Endothelial cell (in vitro differentiated cells): ENCODE results near the gene TRIM3. TPM values are rescaled to one million over a fixed set of nuclear protein-coding genes. Genes with fewer than 3 reads are reported as not detected.

Experiments
- DNase-seq: peaks from one replicate; pipeline ENCODE4 v3.0.0; 2021; ENCODE audit warnings: low spot score
- H3K27ac Mint-ChIP-seq: one replicate; pipeline ENCODE4 v1.8.0; 2021; ENCODE audit warnings: mixed read lengths, inconsistent platforms; ENCODE audit not compliant: unreplicated experiment
- H3K27me3 Mint-ChIP-seq: one replicate; pipeline ENCODE4 v1.8.0; 2021; ENCODE audit warnings: mild to moderate bottlenecking, moderate library complexity, mixed read lengths, inconsistent platforms; ENCODE audit not compliant: unreplicated experiment
- H3K36me3 Mint-ChIP-seq: one replicate; pipeline ENCODE4 v1.8.0; 2021; ENCODE audit warnings: mild to moderate bottlenecking, low read depth, mixed read lengths, inconsistent platforms; ENCODE audit not compliant: unreplicated experiment
- H3K4me1 Mint-ChIP-seq: one replicate; pipeline ENCODE4 v1.8.0; 2021; ENCODE audit warnings: mild to moderate bottlenecking, mixed read lengths, inconsistent platforms; ENCODE audit not compliant: unreplicated experiment
- H3K4me3 Mint-ChIP-seq: one replicate; pipeline ENCODE4 v1.8.0; 2021; ENCODE audit warnings: mild to moderate bottlenecking, mixed read lengths, inconsistent platforms; ENCODE audit not compliant: unreplicated experiment
- H3K9me3 Mint-ChIP-seq: one replicate; pipeline ENCODE4 v1.8.0; 2021; ENCODE audit warnings: mixed read lengths, inconsistent platforms; ENCODE audit not compliant: unreplicated experiment
- total RNA-seq: library from RNA; stranded (reverse); fragmentation: NEBNext Ultra II Directional; extraction: Animal tissue kit (Norgen Biotek cat#: 25700); gene quantifications from one replicate; pipeline ENCODE4 v1.2.1, GENCODE V29; 2021; ENCODE audit not compliant: unreplicated experiment
- TF ChIP-seq, protein P1 (sequence below): fragments of 200-600 bp; sonication (generic); IDR thresholded peaks from one replicate; pipeline ENCODE4 v1.5.0; 2021; ENCODE audit warnings: antibody characterized with exemption; ENCODE audit not compliant: unreplicated experiment

The TRIM3 gene
- total RNA-seq, 1 donor from 2014 or later, result 26.0 TPM

DNA sequence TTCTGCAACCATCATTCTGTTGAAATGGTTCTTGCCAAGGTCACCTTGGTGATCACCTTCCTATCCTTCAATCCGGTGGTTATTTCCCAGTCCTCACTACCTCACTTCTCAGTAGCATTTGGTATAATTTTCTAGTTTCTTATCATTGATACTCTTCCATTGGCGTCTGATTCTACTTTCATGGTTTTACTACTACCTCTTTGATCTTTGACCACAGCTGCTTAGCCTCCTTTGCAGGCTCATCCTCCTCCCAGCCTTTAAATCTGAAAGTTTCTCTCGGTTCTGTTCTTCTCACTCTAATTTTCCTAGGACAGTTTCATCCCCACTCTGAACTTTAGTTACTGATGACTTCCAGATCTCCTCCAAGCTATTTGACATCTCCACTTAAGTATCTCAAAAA lies 12.5 kb upstream of the TRIM3 start:
- H3K36me3 Mint-ChIP-seq, result peaks cover 13% of the 10 kb centered on the region
- TF ChIP-seq, protein P1, sequence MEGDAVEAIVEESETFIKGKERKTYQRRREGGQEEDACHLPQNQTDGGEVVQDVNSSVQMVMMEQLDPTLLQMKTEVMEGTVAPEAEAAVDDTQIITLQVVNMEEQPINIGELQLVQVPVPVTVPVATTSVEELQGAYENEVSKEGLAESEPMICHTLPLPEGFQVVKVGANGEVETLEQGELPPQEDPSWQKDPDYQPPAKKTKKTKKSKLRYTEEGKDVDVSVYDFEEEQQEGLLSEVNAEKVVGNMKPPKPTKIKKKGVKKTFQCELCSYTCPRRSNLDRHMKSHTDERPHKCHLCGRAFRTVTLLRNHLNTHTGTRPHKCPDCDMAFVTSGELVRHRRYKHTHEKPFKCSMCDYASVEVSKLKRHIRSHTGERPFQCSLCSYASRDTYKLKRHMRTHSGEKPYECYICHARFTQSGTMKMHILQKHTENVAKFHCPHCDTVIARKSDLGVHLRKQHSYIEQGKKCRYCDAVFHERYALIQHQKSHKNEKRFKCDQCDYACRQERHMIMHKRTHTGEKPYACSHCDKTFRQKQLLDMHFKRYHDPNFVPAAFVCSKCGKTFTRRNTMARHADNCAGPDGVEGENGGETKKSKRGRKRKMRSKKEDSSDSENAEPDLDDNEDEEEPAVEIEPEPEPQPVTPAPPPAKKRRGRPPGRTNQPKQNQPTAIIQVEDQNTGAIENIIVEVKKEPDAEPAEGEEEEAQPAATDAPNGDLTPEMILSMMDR, result no peak
- H3K9me3 Mint-ChIP-seq, result no peaks in the 10 kb centered on the region
- DNase-seq, result no peak
- peaks cover 14% of the 10 kb centered on the region for H3K4me1 Mint-ChIP-seq
- H3K4me3 Mint-ChIP-seq, result no peak overlapping the region
- H3K27me3 Mint-ChIP-seq, result no peaks in the 10 kb centered on the region
- H3K27ac Mint-ChIP-seq, result no peak overlapping the region

DNA sequence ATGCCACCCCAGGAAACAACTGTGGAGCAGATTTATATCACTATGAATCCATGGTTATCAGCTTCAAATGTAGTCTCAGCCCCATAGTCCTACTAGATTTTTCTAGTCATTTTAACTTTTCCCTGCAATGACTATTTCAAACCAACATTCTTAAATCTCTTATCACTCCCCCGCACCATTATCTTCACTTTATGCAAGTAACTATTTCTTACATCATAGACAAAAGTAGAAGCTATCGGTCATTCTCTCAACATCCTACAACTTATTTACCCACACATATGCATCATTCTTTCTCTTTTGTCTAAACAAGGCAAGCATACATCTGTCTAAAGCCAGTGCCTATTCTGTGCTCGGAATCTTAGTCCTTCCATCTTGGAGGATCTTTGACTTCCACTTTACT lies 11.9 kb upstream of the TRIM3 start:
- H3K4me3 Mint-ChIP-seq, result no peak overlapping the region
- DNase-seq, result no peak
- TF ChIP-seq, protein P1, result no peak
- peaks cover 2% of the 10 kb centered on the region for H3K27me3 Mint-ChIP-seq
- no peak overlapping the region for H3K27ac Mint-ChIP-seq
- H3K9me3 Mint-ChIP-seq, result no peaks in the 10 kb centered on the region
- H3K36me3 Mint-ChIP-seq, result peaks cover 13% of the 10 kb centered on the region
- peaks cover 17% of the 10 kb centered on the region for H3K4me1 Mint-ChIP-seq

DNA sequence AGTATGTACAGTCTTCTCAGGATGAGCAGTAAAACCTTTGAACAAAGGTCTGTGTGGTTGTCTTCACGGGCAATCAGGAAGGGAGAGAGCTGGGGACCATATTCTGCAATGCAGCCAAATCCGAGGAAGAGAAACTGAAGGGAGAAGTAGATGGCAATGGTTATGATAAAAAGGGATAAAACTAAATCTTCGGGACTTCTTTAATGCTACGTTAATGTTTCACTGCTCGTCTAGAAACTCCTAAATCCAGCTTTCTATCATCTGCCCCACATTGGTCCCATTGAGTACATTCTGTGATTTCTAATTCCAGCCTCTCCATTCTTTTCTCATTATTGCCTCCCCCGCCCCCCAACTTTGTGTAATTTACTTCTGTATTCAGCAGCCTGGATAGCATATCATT lies 9.3 kb upstream of the TRIM3 start:
- no peak for DNase-seq
- Mint-ChIP-seq H3K27me3 (peaks cover 6% of the 10 kb centered on the region), H3K4me1 (peaks cover 25% of the 10 kb centered on the region), H3K9me3 (no peaks in the 10 kb centered on the region), H3K36me3 (peaks cover 13% of the 10 kb centered on the region), H3K4me3 (peak overlapping the region; percentile 96), H3K27ac (peak overlapping the region; percentile 86)
- TF ChIP-seq, protein P1, result no peak

DNA sequence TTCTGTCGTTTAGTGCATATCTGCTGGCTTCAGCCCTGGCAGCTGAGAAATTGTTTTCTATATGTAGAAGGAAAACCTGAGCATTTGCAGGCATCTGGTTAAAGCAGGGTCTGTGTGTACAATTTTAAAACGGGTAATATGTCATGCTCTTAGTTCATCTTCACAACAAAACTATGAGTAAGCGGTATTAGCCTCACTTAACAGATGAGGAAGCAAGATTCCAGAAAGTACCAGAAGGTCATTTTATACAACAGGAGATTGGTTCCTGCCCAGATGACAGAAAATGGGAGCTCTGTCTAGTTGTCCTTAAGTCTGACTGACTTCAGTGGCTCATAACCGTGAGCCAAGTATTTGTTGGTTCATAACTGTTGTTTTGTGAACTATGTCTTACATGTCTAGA lies 8.7 kb upstream of the TRIM3 start:
- TF ChIP-seq, protein P1, result no peak
- no peak for DNase-seq
- peaks cover 25% of the 10 kb centered on the region for H3K4me1 Mint-ChIP-seq
- peak overlapping the region; percentile 86 for H3K27ac Mint-ChIP-seq
- peaks cover 13% of the 10 kb centered on the region for H3K36me3 Mint-ChIP-seq
- peak overlapping the region; percentile 96 for H3K4me3 Mint-ChIP-seq
- H3K27me3 Mint-ChIP-seq, result peaks cover 6% of the 10 kb centered on the region
- H3K9me3 Mint-ChIP-seq, result no peaks in the 10 kb centered on the region

DNA sequence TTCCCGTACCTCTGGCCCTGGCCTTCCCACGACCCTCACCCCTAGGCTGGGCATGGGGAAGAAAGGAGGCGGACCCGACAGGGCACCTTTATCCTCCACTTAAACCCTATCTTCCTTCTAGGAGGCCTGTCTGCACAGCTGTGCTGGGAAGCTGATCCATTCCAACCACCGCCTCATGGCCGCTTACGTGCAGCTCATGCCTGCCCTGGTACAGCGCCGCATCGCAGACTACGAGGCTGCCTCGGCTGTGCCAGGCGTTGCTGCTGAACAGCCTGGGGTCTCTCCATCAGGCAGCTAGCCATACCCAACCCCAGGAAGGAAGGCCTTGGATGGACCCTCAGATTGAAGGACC lies 8.2 kb upstream of the TRIM3 start:
- Mint-ChIP-seq H3K27me3 (peaks cover 6% of the 10 kb centered on the region), H3K4me3 (peak overlapping the region; percentile 96), H3K4me1 (peaks cover 25% of the 10 kb centered on the region), H3K27ac (peak overlapping the region; percentile 98), H3K9me3 (no peaks in the 10 kb centered on the region), H3K36me3 (peaks cover 13% of the 10 kb centered on the region)
- TF ChIP-seq, protein P1, result no peak
- DNase-seq, result peak; percentile 20
